ENCODE measurements around the gene PSMA1. TPM values are rescaled to one million over a fixed set of nuclear protein-coding genes. Genes with fewer than 3 reads are reported as not detected.

Gene PSMA1
- total and polyA plus RNA-seq, 2 of the 8 experiments (the other 6 are each of a cell fraction or from before 2014, with no cell fraction given) = 148 to 159 TPM

GRCh38 chr11:14542324-14542723, 22.1 kb upstream of the PSMA1 start (continued):
- TF ChIP-seq RNF2 (IDR thresholded peaks at IDR 0.05; ENCODE audit: borderline replicate concordance, low read depth, low read length, missing control alignments, poor library complexity, severe bottlenecking) (no peak), SIN3A (conservative IDR thresholded peaks at IDR 0.05 in 1 of 2, IDR thresholded peaks at IDR 0.05 in 1 of 2; ENCODE audit: low read depth in 1 of 2, low read length in 2 of 2) (no peak), SP1 (IDR thresholded peaks at IDR 0.05; ENCODE audit: low read depth, low read length) (no peak), CHD7 (IDR thresholded peaks at IDR 0.05; ENCODE audit: insufficient replicate concordance, low read length) (no peak)
- TF ChIP-seq, protein P1, sequence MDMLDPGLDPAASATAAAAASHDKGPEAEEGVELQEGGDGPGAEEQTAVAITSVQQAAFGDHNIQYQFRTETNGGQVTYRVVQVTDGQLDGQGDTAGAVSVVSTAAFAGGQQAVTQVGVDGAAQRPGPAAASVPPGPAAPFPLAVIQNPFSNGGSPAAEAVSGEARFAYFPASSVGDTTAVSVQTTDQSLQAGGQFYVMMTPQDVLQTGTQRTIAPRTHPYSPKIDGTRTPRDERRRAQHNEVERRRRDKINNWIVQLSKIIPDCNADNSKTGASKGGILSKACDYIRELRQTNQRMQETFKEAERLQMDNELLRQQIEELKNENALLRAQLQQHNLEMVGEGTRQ (IDR thresholded peaks at IDR 0.05; ENCODE audit: low read length) = no peak

Data from H1 (cell line).